ENCODE data around the gene ST6GALNAC6. TPM values are rescaled to one million over a fixed set of nuclear protein-coding genes. Genes with fewer than 3 reads are reported as not detected.

Gene ST6GALNAC6, protein sequence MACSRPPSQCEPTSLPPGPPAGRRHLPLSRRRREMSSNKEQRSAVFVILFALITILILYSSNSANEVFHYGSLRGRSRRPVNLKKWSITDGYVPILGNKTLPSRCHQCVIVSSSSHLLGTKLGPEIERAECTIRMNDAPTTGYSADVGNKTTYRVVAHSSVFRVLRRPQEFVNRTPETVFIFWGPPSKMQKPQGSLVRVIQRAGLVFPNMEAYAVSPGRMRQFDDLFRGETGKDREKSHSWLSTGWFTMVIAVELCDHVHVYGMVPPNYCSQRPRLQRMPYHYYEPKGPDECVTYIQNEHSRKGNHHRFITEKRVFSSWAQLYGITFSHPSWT
- total RNA-seq = 78.7 and 81.3 TPM in 2 replicates

DNA sequence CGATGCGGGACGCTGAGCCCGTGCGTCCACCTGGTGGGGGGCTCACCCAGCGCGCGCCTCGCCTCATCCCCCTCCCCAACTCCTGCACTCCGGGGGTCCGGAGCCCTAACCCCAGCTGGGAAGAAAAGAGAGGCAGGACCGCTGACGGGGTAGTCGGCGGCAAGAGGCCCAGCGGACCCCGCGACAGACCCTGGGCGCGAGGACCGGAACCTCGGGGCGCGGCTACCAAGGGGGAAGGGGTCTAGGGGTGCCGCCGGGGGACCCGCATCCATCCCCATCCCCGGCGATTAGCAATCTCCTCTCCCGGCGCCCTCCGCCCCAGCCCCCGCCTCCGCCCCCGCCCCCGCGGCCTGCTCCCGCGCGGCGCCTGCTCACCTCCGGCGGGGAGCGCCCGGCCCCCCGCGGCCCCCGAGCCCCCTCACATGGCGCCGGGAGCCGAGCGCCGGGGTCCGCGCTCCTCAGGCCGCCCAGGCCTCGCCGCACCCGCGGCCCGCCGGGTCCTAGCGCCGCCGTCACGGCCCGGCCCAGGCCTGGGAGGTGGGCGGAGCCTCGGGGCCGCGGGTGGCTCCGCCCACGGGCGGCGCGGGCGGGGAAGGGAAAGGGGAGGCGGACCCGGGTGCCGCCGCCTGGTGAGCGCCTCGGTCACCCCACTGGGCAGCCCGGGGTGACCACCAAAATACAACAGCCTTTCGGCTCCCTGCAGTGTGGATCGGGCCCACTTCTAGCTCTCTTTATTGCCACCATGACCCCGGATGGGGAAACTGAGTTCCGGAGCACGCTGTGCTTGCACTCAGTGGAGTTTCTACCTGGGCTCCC, at the start of gene ST6GALNAC6:
TSS of gene ST6GALNAC6 (minus strand) at position 476 of the 816 bp plus-strand sequence. CDS start 1,622 bp downstream, outside the sequence.

DNA sequence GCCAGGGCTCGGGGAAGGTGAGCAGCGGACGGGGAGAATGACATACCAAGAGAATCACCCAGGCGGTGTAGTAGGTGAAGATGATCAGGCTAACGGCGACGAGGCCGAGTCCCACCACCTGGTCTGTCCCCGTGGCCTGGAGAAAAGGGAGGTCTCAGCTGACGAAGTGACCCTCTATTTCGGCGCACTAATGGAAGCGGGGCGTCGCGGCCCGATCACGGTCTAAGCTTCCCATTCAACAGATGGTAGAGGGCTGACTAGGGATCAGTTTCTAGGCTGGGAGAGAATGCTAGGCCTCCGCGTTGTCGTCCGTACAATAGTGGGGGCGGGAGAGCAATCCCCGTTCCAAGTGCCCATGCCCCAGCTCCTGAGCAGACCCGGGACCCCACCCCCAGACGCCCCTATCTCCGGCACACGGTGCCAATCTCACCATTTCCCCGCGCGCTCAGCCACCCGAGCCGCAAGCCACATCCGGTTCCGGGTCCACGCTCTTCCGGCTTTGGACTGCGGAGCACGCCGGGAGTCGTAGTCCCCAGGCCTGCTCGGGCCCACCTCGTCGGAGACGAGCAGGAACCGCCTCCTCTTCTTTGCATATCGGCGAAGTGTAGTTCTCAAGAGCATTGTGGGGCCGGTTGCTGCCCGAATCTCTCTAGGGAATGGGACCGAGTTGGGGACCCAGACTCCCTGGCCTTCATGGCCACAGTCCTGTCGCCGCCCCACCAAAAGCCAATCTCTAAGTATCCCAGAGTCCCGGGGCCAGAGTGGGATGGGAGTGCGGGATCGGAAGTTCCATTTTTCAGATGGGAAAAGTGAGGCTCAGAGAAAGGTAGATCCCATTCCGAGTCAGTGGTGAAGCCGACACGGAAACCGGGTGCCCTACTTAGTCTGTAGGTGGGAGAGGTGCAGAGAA, 38.2 kb upstream of the ST6GALNAC6 start, which contains the start of gene DPM2:
TSS of gene DPM2 (minus strand) at position 467 of the 910 bp plus-strand sequence. CDS start at position 433, 34 bp downstream.

DNA sequence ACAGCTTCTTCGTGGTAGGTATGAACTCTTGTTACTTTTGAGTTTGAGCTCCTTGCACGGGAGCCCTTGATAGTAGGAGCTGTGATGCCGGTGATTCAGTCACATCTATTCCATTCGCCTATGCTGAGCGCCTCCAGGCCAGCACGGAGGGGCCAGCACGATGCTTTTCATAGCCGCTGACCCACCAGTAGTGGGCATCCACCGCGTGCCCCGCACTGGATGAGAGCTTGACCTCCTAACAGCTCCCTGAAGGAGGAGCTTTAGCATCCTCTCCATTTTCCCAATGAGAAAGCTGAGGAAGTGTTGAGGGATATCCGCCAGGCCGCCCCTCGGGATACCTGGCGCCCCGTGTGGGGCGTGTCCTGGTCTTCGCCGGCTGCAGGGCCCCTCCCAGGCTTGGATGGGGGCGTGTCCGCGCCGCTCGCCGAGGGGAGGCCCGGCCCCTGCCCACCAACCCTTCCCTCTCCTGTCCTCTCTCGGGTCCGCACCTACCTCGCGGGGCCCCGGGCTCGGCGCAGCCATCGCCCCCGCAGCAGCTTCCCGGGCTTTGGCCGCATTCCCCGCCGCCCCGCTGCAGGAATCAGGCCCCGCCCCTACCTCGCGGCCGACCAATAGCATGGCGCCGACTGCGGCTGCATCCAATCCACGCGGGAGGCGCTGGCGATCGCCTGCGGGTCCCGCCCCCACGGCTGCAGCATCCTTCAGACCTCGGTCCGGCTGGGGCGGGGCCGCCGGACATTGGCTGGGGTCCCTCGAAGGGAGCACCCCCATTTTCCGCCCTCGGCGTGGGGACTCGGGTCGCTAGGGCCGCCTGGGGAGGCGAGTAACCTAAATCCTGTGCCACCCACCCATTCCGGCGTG, 31.1 kb upstream of the ST6GALNAC6 start, which contains the start of gene PIP5KL1:
TSS of gene PIP5KL1 (minus strand) at position 547 of the 861 bp plus-strand sequence. CDS start at position 522, 25 bp downstream.

DNA sequence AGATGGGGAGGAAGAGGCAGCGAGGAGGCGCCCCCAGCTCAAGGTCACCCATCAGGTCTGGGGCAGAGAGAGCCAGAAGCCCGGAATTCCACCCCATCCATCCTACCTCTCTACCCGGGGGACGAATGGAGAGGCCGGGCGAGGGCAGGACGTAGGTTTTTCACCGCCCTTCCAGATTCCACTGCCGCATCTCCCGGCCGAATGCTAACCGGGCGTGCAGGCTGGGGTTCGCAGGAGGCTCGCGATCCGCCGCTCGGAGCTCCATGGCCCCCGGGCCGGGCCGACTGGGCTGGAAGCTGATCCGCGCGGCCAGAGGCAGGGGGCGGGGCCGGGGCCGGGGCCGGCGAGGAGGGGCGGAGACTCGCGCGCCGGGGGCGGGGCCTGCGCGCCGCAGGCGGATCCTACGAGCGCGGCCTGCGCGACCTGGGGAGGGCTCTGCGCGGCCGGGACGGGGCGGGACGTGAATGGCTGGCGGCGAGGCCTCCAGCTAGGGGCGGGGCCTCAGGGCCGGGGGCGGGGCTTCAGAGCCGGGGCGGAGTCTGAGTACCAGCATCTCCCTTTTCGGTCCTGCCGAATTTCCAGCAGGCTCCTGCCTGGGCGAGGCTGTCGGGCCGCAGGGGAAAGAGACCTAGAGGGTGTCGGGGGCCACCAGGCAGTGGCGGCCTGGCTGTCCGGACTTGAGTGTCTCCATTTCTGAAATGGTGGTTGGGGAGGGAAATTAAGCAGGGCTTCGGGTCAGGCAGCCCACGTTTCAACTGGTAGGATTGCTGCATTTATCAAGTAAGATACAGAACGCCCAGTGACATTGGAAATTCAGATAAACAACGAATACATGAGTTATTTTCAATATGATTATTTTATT, 17.5 kb upstream of the ST6GALNAC6 start, which contains the start of gene ST6GALNAC4:
TSS of gene ST6GALNAC4 (minus strand) at position 322 of the 862 bp plus-strand sequence. CDS start 622 bp downstream, outside the sequence.

DNA sequence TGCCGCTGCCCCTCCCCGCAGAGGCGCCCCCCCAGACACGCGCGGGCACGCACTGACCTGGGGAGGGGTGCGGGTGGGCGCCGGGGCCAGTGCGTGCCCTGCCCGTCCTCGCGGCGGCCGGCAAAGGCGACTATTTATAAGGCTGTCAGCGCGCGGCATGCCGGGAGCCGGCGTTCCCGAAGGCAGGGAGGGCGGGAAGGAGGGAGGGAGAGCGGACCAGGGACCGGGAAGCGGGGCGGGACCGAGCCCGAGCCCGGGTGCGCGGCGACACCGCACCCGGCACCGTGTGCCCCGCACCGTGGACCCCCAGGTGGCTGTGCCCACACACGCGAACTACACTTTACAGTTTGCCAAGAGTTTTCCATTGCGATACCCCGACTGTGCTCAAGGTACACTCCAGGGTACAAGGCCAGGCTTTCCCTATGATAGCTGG, 21.8 kb downstream of the ST6GALNAC6 start, which contains the start of gene AK1:
TSS of gene AK1 (minus strand) at position 110 of the 433 bp plus-strand sequence. CDS start 3,058 bp downstream, outside the sequence.

DNA sequence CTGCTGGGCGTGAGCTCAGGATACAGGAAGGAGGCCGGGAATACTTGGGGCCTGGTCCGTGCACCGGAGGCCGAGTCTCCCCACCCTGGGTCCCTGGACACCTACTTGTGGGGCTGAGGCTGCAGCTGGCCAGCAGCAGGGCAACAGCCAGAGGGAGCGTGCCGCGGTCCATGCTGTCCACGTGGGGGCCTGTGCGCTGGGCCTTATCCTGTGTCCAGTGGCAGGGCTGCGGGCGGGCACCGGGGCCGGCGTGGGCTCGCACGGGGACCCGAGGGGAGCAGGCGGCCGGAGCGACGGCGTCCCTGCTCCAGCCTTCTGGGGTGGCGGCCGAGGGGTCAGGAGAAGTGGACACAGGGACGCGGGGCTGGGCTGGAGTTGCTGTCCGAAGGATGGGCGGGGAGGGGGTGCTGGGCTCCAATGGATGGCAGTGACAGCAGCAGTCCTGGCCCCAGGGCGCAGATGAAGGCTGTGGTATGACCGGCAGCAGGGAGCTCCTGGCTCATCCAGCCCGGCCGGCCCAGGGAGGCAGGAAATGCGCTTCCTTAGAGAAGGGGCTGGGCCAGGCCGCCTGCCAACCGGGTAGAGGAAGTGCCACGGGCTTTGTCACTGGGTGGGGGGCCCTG, 45.1 kb downstream of the ST6GALNAC6 start, which contains the start of gene ENG:
TSS of gene ENG (minus strand) at position 475 of the 623 bp plus-strand sequence. CDS start at position 172, 303 bp downstream.

Other genes with a start within 250 kb of the ST6GALNAC6 start
- not detected in 2 replicates for gene CFAP157, start 192.6 kb downstream of the ST6GALNAC6 start, total RNA-seq
- 50.0 and 62.0 TPM in 2 replicates for gene PTRH1, start 183.9 kb downstream of the ST6GALNAC6 start, total RNA-seq
- gene TTC16, start 183.5 kb downstream of the ST6GALNAC6 start, total RNA-seq = not detected in 2 replicates
- 16.0 and 23.4 TPM in 2 replicates for gene TOR2A, start 164.3 kb downstream of the ST6GALNAC6 start, total RNA-seq
- under 0.01 TPM in 1 of 2 replicates, not detected in the other for gene SH2D3C, start 120.9 kb downstream of the ST6GALNAC6 start, total RNA-seq
- 26.6 and 28.3 TPM in 2 replicates for gene CDK9, start 113.6 kb downstream of the ST6GALNAC6 start, total RNA-seq
- 47.0 and 71.2 TPM in 2 replicates for gene FPGS, start 96.7 kb downstream of the ST6GALNAC6 start, total RNA-seq
- 54.2 and 57.7 TPM in 2 replicates for gene ENG, start 44.9 kb downstream of the ST6GALNAC6 start, total RNA-seq
- 72.5 and 135 TPM in 2 replicates for gene AK1, start 21.9 kb downstream of the ST6GALNAC6 start, total RNA-seq
- gene ST6GALNAC4, start 17.4 kb upstream of the ST6GALNAC6 start, total RNA-seq = 38.3 and 43.2 TPM in 2 replicates
- 0.71 and 1.2 TPM in 2 replicates for gene PIP5KL1, start 31.2 kb upstream of the ST6GALNAC6 start, total RNA-seq
- gene DPM2, start 38.3 kb upstream of the ST6GALNAC6 start, total RNA-seq = 17.5 and 30.6 TPM in 2 replicates
- 8.9 and 90.8 TPM in 2 replicates for gene EEIG1, start 81.4 kb upstream of the ST6GALNAC6 start, total RNA-seq
- 9.2 and 14.4 TPM in 2 replicates for gene NAIF1, start 167.7 kb upstream of the ST6GALNAC6 start, total RNA-seq
- gene SLC25A25, start 168.6 kb upstream of the ST6GALNAC6 start, total RNA-seq = 20.2 and 21.1 TPM in 2 replicates
- 56.7 and 90.5 TPM in 2 replicates for gene PTGES2, start 228.1 kb upstream of the ST6GALNAC6 start, total RNA-seq
- not detected in 2 replicates for gene LCN2, start 249.8 kb upstream of the ST6GALNAC6 start, total RNA-seq